Measurements from ENCODE around the gene MACROD1. TPM values are rescaled to one million over a fixed set of nuclear protein-coding genes. Genes with fewer than 3 reads are reported as not detected.

Gene MACROD1
- total and polyA plus RNA-seq, 9 of the 15 experiments (the other 6 are each of a cell fraction or from before 2014, with no cell fraction given): 1.1 to 60.0 (median 26.4) TPM

GRCh38 chr11:64011371-64011770 lies 154.5 kb downstream of the MACROD1 start (continued):
- TF ChIP-seq LCOR (CRISPR knock-in tag; IDR thresholded peaks at IDR 0.05): no peak
- no peak for TF ChIP-seq NR2F6 (CRISPR knock-in tag; IDR thresholded peaks at IDR 0.05)
- no peak for TF ChIP-seq ESRRA (IDR thresholded peaks at IDR 0.05; ENCODE audit: borderline replicate concordance, low read depth)

DNA sequence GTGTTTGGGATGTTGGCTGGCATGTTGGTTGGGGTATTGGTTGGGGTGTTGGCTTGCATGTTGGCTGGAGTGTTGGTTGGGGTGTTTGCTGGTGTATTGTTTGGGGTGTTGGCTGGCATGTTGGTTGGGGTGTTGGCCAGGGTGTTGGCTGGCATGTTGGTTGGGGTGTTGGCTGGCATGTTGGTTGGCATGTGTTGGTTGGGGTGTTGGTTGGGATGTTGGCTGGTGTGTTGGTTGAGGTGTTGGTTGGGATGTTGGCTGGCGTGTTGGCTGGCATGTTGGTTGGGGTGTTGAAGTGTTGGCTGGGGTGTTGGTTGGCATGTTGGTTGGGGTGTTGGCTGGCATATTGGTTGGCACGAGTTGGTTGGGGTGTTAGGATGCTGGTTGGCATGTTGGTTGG lies 155.1 kb downstream of the MACROD1 start:
- Histone ChIP-seq H3K4me1 (replicated peaks in 1 of 2; ENCODE audit: control insufficient read depth in 2 of 2, insufficient read depth in 2 of 2, low read length in 2 of 2) (peaks cover 16 to 51% of the 10 kb centered on the region in 2 experiments), H2AFZ (ENCODE audit: low read depth, low read length) (no peak overlapping the region), H3K9me3 (replicated peaks; ENCODE audit: control insufficient read depth, insufficient read depth, low read depth, low read length) (no peaks in the 10 kb centered on the region; the same call in 1 of the 2 replicates), H4K20me1 (replicated peaks; ENCODE audit: control insufficient read depth, insufficient read depth, low read length) (peaks cover 45% of the 10 kb centered on the region), H3K9me1 (ENCODE audit: control insufficient read depth, insufficient read depth, low read length) (peaks cover 16% of the 10 kb centered on the region), H3K79me2 (ENCODE audit: control insufficient read depth, insufficient read depth, low read length) (no peaks in the 10 kb centered on the region), H3K27me3 (ENCODE audit: control insufficient read depth in 2 of 2, insufficient read depth in 2 of 2, low read length in 2 of 2) (no peaks in the 10 kb centered on the region), H3K4me3 (no peak overlapping the region), H3K27ac (ENCODE audit: extremely low read depth, low read depth, low read length) (no peak overlapping the region), H3K36me3 (ENCODE audit: control insufficient read depth, insufficient read depth, low read length) (no peaks in the 10 kb centered on the region; the same call in 2 of the 3 replicates), H3K4me2 (ENCODE audit: insufficient read depth, low read length) (no peak overlapping the region), H3K9ac (ENCODE audit: insufficient read depth in 1 of 2, low read depth in 2 of 2, low read length in 2 of 2) (no peak overlapping the region)
- BruUV-seq (replicated peaks): no TSS peak
- TF ChIP-seq DPF2 (IDR thresholded peaks at IDR 0.05) (no peak), ZBTB43 (CRISPR knock-in tag; IDR thresholded peaks at IDR 0.05) (no peak), CHD2 (IDR thresholded peaks at IDR 0.05; ENCODE audit: low read depth, low read length) (no peak), USF2 (CRISPR knock-in tag; IDR thresholded peaks at IDR 0.05) (no peak), RHOXF2B (CRISPR knock-in tag; conservative IDR thresholded peaks at IDR 0.05) (no peak), RAD51 (IDR thresholded peaks at IDR 0.05; ENCODE audit: borderline replicate concordance, low read depth) (no peak), FOXA1 (IDR thresholded peaks at IDR 0.05; ENCODE audit: borderline replicate concordance) (no peak), PHF8 (IDR thresholded peaks at IDR 0.05; ENCODE audit: borderline replicate concordance, low read length) (no peak), KAT2B (IDR thresholded peaks at IDR 0.05; ENCODE audit: low read depth, low read length) (no peak), ZNF197 (CRISPR knock-in tag; IDR thresholded peaks at IDR 0.05; ENCODE audit: low read depth) (no peak)
- TF ChIP-seq, protein P1, sequence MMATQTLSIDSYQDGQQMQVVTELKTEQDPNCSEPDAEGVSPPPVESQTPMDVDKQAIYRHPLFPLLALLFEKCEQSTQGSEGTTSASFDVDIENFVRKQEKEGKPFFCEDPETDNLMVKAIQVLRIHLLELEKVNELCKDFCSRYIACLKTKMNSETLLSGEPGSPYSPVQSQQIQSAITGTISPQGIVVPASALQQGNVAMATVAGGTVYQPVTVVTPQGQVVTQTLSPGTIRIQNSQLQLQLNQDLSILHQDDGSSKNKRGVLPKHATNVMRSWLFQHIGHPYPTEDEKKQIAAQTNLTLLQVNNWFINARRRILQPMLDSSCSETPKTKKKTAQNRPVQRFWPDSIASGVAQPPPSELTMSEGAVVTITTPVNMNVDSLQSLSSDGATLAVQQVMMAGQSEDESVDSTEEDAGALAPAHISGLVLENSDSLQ (IDR thresholded peaks at IDR 0.05): no peak
- CTCF ChIA-PET (ENCODE audit: low intra/inter-chr PET ratio): no interaction called here
- in situ Hi-C loops (cut with MboI): no loop called here
- FAIRE-seq (no peak), DNase-seq (ENCODE audit: extremely low read depth in 1 of 4, low spot score in 3 of 4) (no peak), ATAC-seq (no peak)
- WGBS (ENCODE audit: insufficient coverage, low coverage, missing lambda C conversion rate): 57% methylated on average over 2 of the region's 2 CpGs
- POLR2A ChIA-PET: no interaction called here
- intact Hi-C loops (cut with micrococcal nuclease): no loop called here
